GM21737 (cell line): Measurements from ENCODE around the gene NDUFS5.
A peak's percentile ranks its signal among the peaks of the same experiment; 100 is the strongest.
"Not testable (repeated sequence)": the region's sequence is repeated elsewhere in the genome, so short reads cannot be mapped to it uniquely, and the experiment has no call there.

Source experiments
- ATAC-seq: cut with Tn5 transposase; IDR thresholded peaks from one replicate; pipeline ENCODE4 v1.9.1; 2021; ENCODE audit warnings: mild to moderate bottlenecking, moderate library complexity; ENCODE audit not compliant: unreplicated experiment

NDUFS5 gene

DNA sequence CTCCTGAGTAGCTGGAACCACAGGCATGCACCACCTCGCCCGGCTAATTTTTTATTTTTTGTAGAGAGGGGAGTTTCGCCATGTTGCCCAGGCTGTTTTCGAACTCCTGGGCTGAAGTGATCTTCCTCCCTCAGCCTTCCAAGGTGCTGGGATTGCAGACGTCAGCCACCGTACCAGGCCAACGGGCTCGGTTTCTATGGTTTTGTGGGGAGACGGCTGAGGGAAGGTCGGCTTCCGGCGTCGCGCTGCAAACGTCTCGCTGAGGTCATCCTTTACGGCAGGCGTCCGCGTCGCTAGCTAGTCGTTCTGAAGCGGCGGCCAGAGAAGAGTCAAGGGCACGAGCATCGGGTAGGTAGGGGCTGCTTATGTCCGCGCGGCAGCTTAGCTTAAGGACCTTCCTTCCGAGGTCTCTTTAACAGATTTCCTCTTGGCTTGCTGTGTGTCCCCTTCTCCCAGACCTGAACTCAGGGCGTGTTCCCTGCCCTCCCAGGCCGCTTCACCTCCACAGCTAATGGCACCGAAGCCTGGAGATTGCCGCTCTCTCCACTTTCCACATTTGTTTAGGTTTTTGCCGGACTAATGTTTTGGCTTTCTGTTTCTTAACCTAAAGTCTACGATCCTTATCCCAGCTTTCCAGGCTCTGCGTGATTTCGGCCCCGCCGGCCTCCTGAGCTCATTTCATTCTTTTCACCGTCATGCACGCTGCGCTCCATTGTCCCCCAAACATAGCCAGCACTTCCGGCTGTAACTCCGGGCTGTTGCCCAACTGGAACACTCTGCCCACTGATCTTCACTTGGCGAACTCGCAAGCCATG, at the start of gene NDUFS5:
Gene NDUFS5, plus strand, starts transcription at position 300 of the 815 bp plus-strand sequence. CDS start 2,375 bp downstream, outside the sequence.
- peak; percentile 80 for ATAC-seq

DNA sequence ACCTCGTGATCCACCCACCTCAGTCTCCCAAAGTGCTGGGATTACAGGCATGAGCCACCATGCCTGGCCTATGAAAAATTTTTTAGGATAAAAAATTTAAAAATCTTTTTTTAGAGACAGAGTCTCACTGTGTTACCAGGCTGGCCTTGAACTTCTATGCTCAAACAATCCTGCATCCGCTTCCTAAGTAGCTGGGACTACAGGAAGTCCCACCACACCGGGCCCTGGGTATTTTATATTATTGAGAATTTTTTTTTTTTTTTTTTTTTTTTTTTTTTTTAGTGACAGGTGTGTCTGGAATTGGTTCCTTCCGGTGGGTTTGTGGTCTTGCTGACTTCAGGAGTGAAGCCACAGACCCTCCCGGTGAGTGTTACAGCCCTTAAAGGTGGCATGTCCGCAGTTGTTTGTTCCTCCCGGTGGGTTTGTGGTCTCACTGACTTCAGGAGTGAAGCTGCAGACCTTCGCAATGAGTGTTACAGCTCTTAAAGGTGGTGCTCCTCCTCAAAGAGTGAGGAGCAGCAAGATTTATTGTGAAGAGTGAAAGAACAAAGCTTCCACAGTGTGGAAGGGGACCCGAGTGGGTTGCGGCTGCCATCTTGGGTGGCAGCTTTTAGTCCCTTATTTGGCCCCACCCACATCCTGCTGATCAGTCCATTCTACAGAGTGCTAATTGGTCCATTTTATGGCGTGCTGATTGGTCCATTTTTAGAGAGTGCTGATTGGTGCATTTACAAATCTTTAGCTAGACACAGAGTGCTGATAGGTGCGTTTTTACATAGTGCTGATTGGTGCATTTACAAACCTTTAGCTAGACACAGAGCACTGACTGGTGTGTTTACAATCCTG, 48.5 kb upstream of the NDUFS5 start:
- ATAC-seq = not testable (repeated sequence)

DNA sequence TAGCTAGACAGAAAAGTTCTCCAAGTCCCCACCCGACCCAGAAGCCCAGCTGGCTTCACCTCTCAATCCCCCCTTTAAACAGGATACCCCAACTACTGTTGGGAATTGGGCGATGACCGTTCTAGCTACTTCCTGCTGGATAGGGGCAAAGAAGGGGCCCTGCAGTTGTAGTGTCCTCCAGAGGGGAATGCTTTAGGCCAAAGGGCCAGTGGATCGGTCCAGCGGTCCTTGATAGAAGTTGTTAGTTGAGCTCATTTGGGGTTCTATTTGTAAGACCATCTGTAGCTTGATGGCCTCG, 48.0 kb upstream of the NDUFS5 start:
- not testable (repeated sequence) for ATAC-seq

DNA sequence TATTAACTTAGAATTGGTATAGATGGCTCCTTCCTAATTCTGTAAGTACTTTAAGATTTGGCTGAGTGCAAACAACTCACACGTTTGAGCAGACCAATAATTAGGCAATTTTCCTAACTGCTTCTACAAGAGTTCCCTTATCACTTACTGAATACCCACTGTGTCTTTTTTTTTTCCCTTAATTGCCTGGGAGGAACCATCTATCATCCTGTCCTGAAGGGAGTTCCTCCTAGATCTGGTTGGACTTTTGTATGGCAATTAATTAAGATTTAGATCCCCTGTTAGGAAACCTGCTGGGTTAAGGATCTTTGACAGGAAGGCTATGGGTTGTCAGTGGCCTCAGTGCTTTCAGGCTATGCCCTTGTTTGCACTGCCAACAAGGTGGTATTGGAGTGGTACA, 46.8 kb upstream of the NDUFS5 start:
- ATAC-seq = not testable (repeated sequence)

DNA sequence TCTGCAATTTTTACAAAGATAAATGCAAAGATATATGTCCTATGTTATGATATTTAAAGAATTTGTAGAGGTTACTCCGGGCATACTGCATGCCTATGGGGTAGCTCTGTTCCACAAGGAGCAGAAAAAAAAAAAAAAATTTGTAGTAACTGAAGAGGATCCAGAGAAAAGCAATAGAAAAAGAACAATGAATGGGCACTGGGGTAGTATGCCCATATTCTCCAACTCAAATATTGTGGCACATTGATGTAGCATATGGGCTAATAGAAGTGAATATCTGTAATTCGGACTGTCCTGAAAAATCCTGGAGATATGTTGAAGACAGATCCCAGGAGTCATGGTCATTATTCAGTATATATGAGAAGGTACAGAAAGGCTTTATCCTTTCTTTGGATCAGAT, 36.2 kb upstream of the NDUFS5 start:
- no peak for ATAC-seq

DNA sequence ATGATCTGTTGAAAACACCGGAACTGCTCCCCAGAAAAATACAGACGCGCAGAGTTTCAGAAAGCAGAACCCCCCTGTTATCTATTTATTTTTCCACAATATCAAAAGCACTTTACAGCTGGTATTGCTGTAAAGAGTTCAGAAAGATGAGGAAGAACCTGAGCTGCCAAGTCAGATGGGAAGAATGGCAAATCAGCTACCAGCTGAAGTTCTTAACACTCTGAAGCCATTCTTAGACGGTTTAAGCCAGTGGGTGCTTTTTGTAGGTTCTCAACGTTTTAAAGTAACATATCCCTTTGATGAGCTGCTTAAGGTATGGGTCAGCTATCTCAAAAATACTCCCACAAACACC, 35.8 kb upstream of the NDUFS5 start:
- ATAC-seq = no peak

DNA sequence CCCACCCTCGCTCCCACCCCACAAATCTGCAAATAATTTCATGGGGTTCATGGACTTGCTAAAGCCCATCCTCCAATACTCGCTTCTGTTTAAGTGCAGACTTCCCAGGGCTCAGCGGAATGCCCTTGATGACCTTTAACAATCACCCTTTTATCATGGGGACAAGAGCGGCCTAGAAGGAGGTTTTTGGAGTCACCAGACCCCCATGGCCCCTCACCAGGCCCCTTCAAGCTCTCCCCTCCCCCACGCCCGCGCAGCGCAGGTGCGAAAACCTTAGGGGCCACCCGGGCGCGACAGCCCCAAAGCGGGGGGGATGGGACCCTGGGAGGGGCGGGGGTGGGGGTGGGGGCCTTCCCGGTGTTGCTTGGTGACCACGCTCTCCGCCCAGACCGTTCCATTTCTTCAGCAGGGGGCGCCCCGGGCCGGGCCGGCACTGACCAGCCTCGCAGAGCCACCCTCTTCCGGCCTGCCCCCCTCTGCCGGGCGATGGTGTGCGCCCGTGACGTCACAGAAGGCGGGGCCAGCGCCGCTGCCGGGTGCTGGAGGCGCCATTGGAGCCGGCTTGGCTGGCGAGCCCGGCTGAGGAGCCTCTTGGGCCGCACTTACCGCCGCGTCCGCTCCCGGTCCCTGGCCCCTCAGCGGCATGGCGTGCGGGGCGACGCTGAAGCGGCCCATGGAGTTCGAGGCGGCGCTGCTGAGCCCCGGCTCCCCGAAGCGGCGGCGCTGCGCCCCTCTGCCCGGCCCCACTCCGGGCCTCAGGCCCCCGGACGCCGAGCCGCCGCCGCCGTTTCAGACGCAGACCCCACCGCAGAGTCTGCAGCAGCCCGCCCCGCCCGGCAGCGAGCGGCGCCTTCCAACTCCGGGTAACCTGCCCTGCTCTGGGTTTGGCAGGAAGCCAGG, 35.2 kb upstream of the NDUFS5 start, which contains the start of gene AKIRIN1:
Gene AKIRIN1, plus strand, starts transcription at position 539 of the 900 bp plus-strand sequence. Its CDS starts 105 bp downstream, at position 644.
- ATAC-seq = peak; percentile 92

DNA sequence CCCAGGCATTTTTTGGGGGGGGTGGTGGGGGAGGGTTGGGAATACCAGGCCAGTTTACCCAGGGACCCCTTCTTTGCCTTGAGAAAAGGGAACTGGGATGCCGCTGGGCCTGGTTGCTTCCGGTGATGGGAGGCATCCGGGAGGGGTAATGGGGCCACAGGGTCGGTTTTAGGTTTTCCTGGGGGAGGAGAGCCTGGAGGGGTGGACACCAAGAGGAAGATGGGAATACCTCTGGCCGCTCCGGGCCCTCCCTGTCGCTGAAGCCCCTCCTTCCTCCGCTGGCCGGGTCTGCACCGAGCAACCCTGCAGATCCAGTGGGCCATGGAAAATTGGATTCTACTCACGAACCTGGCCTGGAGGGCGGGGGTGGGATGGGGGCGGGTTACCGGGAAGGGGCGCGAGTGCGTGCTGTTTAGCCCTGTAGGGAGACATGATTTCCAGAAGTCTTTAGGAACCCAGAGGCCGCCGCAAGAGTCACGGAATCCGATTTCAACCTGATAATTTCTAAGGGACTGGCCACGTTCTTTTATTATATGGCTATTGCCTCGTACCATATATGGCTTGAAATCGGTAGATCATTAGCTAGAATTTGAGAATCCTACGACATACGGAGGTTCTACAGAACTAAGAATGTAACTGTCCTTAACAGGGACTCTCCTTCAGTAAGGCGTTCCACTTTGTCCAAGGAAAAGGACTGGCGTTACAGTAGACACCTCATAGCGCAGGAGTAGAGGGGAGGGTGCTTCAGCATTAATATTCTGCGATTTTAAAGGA, 34.3 kb upstream of the NDUFS5 start:
- no peak for ATAC-seq

DNA sequence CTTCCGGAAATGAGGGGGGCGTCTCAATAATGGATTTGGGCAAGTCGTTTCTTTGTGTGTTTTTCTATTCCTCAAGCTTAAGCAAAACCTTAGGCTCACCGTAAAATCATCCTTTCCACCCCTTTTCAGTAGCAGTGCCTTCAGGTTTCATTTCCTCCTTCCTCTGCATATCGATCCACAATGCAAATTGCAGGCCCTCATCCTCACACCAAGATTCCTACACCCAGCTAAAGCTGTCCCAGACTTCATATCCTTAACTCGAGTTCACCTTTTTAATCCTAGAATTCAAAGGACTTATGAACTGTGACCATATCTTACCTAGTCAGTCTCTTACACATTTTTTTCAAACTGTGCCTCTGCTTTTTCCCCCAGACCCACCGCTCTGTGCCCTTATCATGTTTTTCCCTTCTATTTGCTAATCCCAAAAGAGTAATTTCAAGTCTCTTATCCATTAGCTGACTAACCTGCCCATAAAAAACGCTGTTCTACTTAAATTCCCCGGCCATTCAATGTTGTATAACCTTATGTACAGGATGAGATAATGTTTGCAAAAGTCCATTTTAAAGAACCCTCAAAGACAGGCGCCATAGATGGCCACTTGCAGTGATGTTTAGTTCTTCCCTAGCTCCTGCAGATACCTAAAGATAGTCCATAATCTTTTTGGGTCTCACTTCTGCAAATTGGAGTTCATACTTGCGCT, 33.6 kb upstream of the NDUFS5 start:
- ATAC-seq = no peak

DNA sequence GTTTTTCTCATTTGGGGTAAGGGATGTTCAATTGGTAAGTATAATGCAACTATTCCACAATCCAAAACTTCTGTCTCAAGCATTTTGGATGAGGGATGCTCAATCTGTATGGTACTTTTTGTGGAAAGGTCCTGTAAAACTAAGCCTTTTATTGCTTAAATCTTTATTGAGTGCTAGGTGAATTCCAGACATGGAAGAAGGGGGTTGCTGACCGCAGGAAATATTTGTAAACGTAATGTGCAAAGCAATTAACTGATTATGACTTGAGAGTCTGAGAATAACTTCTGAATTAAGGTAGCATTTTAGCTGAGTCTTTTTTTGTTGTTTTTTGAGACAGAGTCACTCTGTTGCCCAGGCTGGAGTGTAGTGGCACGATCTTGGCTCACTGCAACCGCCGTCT, 32.0 kb upstream of the NDUFS5 start:
- no peak for ATAC-seq

DNA sequence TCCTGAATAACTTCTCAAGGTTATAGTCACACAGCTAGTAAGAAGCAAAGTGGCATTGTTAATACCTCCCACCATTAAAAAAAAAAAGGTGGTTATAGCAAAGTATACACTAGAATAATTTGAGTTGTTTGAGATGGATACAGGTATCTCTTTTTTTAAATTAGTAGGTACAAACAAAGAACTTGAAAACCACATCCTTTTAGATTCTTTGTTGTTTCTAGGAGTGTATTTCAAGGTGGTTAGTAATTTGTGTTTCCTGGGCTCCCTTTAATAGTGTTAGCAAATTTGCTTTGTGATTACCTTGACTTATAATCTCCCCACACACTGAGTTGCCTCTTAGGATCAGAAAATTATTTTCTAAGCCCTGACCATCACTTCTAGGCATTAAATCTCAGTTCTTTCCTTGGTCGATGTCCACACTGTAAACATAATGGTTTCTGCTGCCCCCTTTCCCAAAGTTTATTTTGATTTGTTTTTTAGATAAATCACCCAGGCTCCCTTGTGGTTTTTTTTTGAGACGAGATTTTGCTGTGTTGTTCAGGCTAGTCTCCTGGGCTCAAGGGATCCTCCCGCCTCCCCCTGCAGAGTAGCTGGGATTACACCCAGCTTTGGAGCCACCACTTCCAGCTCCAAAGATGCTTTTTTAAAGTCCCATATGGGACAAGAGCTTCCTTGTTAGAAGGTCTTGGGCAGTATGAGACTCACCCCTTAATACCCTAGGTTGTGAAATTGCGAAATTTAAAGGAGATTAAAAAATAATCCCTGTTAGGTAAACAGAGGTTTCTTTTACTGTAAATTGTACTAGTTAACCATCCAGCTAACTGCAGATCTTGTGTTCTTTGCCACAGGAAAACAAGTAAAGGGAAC, 28.9 kb upstream of the NDUFS5 start:
- no peak for ATAC-seq

DNA sequence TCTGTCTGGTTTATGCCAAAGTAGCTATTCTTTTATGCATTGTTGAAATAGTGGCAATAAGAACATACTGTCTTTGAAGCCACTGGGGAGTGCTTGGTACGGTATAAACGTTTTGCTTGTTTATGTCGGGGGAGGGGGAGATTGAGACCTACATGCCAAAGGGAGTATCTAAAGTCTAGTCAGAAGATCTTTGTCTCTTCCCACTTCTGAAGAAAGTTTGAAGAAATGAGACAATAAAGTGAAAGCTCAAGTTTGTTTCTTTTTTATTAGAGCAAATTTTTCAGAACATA, 28.3 kb upstream of the NDUFS5 start:
- ATAC-seq = no peak

DNA sequence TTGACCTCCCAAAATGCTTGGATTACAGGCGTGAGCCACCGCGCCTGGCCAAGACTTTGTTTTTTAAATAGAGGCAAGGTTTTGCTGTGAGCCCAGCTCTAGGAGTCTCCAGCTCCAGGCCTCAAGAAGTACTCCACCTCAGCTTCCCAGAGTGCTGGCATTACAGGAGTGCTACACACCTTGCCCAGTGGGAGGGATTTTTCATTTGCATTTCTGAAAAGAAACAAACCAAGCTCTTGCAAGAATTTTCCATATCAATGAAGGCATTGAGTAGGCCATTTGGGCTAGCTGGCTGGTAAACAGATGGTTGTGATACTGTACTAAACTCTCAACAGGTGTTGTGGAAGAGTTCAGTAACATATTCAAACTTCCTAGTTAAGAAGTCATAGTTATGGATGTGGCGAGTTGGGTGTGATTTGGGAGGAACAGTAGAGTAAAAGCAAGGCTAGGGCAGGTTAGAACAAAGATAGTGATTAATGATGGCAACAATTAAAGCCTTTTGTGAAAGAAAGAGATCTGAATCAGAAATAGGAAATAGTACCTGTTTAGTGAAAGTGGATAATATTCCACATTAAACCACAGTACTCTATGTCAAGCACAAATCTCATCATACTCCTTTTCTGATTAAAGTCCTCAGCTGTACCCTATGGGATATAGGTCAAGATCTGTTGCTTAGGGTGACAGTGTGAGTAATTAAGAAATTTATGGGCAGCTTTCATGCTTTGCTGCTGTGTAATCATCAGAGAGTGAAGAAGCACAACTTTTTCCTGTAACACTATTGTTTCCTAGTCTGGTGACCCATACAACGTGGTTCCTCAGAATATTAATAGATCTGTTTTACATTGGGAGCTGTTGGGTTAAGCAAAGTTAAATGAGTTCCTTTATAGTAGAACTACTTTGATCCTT, 24.4 kb upstream of the NDUFS5 start:
- ATAC-seq = no peak

DNA sequence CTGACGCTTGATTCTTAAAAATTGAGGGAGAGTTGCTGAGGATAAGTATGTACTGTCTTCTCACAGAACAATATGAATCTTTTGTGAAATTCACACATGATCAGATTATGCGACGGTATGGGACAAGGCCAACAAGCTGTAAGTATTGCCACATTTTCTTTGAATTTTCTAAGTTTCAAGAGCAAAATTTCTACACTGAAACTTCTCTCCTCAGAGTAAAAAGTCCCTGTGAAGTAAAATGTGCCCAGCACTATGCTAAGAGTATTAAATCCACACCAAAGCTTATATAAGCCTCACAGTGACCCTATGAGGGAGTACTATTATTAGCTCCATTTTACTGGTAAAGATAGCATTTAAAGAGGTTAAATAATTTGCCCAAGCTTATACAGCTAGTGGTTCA, 22.9 kb upstream of the NDUFS5 start:
- no peak for ATAC-seq

DNA sequence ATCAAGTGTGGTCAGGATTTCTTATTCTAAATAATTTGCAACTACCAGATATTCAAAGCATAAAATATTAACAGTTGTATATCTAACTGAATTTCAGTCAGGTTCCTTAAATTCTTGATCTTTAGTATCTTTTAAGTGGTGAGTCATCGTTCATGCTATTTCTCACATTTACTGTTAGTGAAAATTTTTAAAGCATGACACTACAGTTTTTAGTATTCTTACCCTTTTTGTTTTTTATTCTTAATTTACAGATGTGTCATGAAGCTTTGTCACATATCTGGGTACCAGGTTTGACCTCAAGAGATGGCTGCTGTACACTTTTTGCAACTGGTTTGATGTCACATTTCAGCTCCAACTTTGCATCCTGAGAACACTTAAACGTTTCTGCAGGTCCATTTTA, 22.4 kb upstream of the NDUFS5 start:
- ATAC-seq = no peak

DNA sequence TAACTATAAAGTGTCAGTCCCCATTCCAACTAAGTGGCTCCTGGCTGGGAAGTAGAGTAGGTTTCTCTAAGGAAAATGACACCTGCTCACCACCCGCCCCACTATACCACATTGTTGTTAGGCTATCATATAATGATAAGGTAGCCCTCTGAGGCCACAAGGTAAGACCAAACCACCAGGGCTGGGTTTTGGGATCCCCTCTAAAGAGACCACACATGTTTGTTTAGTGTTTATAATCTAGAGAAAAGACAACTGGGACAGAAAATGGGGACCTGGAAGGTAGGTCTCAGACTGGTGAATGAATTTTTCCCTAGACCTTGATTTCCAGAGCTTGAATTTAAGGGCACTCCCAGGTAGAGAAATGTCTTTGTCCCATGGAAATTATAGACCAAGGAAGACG, 19.9 kb upstream of the NDUFS5 start:
- ATAC-seq = no peak

DNA sequence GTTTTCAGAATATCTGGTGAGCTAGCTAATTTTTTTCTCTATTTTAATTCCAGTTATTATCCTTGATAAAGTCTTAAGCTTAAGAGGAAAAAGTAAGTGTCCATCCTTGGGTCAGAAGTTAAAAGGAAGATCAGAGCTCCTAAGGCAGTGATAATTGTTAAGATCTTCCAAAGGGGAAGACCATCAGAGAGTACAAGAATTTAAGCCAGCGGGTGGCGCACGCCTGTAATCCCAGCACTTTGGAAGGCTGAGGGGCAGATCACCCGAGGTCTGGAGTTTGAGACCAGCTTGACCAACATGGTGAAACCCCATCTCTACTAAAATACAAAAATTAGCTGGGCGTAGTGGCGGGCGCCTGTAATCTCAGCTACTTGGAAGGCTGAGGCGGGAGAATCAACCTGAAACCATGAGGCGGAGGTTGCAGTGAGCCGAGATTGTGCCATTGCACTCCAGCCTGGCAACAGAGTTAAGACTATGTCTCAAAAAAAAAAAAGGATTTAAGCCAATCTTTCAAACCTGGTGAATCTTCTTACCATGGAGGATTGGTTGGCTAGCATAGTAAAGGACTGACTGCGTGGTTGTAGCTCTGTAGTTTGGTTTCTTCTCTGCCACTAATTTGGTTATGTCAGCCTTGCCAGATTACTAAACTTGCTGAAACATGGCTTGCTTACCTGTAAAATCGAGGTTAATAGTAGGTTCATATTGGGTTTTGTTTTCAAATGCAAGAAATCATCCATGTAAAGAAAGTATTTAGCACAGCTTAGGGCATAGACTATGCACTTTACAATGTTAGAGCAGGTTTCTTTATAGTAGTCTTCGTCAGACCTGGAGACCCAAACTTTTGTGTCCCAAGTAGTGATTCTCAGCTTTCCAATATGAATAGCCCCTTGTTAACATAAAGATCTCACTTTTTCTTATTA, 19.2 kb upstream of the NDUFS5 start:
- no peak for ATAC-seq
